Stomach smooth muscle (tissue), 2 donors: ENCODE data around the gene SPECC1.
"Not testable (repeated sequence)": the region's sequence is repeated elsewhere in the genome, so short reads cannot be mapped to it uniquely, and the experiment has no call there.

Experiments
- H3K27ac ChIP-seq: one replicate; pipeline ENCODE4 v1.7.0; 2013; ENCODE audit warnings: mild to moderate bottlenecking, low read length, inconsistent platforms
- H3K27me3 ChIP-seq, 2 donors: one replicate each; pipeline ENCODE4 v1.7.0; 2013; ENCODE audit warnings: low read length in 2 of 2; ENCODE audit not compliant: insufficient read depth in 2 of 2, control insufficient read depth in 1 of 2
- H3K36me3 ChIP-seq, 2 donors: one replicate each; pipeline ENCODE4 v1.7.0; 2013; ENCODE audit warnings: low read length in 2 of 2; ENCODE audit not compliant: control insufficient read depth in 2 of 2, insufficient read depth in 2 of 2
- H3K4me1 ChIP-seq: one replicate; pipeline ENCODE4 v1.7.0; 2013; ENCODE audit warnings: low read length; ENCODE audit not compliant: control insufficient read depth, insufficient read depth
- H3K4me3 ChIP-seq, 2 donors: one replicate each; pipeline ENCODE4 v1.7.0; 2013; ENCODE audit warnings: low read length in 2 of 2
- H3K9ac ChIP-seq, 2 donors: one replicate each; pipeline ENCODE4 v1.7.0; 2013; ENCODE audit warnings: low read length in 2 of 2, mild to moderate bottlenecking in 1 of 2
- H3K9me3 ChIP-seq, 2 donors: one replicate each; pipeline ENCODE4 v1.7.0; 2013; ENCODE audit warnings: low read length in 2 of 2; ENCODE audit not compliant: control insufficient read depth in 2 of 2
- donor health status: healthy.
- donor health status: Pancreatic carcinoma.

SPECC1 gene

DNA sequence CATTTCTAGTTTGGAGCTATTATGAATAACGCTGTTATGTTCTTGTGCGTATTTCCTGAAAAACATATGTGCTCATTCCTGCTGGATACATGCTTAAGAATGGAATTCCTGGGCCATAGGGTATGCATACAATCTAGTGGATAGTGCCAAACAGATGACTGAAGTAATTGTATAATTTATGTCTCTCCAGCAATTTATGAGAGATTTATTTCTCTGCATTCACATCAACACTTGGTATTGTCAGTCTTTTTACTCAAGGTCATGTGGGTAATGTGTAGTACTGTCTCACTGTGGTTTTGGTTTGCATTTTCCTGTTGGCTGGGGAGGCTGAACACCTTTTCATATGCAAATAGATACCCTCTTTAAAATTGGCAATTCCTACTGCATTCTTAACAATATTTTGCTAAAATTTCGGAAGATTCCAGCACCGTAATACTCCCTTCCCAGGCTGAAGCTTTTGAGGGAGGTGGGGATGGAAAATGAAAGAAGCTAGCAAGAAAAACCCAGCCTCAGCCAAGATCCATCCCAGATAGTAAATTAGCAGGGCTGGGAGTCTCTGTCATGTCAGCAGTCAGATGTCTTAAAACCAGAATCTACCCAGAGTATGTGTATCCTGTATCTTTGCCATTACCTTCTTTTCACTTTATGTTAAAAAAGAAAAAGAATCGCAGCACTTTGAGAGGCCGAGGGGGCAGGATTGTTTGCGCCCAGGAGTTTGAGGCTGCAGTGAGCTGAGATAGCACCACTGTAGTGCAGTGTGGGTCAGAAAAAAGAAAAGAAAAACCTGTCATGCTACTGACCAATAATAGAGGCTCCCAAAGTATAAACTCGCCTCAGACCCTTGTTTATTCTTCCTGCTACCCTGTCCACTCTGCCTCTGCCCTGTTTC, 253.3 kb downstream of the SPECC1 start:
- no peak overlapping the region for H3K4me3 ChIP-seq
- no peaks in the 10 kb centered on the region for H3K36me3 ChIP-seq
- no peaks in the 10 kb centered on the region for H3K4me1 ChIP-seq
- H3K27me3 ChIP-seq: no peaks in the 10 kb centered on the region
- H3K9me3 ChIP-seq: no peaks in the 10 kb centered on the region
- no peak overlapping the region for H3K9ac ChIP-seq
- no peak overlapping the region for H3K27ac ChIP-seq

DNA sequence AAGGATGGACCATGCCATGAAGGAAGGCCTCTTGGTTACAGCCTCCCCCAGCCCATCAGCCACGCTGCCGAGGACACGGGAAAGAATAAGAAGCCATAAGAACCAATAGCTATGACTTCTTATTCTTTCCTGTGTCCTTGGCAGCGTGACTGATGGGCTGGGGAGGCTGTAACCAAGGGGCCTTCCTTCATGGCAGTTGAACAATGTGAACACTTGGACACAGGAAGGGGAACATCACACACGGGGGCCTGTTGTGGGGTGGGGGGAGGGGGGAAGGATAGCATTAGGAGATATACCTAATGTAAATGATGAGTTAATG, 253.9 kb downstream of the SPECC1 start:
- H3K4me3 ChIP-seq, H3K9ac ChIP-seq, H3K36me3 ChIP-seq, H3K9me3 ChIP-seq, H3K4me1 ChIP-seq, H3K27me3 ChIP-seq, H3K27ac ChIP-seq: not testable (repeated sequence)

- Histone ChIP-seq H3K36me3 (no peaks in the 10 kb centered on the region), H3K9me3 (no peaks in the 10 kb centered on the region), H3K9ac (no peak overlapping the region), H3K27me3 (no peaks in the 10 kb centered on the region), H3K4me1 (no peaks in the 10 kb centered on the region), H3K27ac (no peak overlapping the region), H3K4me3 (no peak overlapping the region)
Measured at GRCh38 chr17:20263595-20263994, 254.4 kb downstream of the SPECC1 start.

DNA sequence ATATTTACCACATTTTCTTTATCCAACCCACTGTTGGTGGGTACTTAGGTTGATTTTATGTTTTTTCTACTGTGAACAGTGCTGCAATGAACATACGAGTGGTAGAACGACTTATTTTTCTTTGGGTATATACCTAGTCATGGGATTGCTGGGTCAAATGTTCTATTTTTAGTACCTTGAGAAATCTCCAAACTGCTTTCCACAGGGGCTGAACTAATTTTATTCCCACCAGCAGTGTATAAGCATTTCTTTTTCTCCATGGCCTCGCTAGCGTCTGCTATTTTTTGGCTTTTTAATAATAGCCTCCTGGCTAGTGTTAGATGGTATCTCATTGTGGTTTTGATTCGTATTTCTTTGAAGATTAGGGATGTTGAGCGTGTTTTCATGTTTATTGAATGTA, 255.8 kb downstream of the SPECC1 start:
- H3K9me3 ChIP-seq: no peaks in the 10 kb centered on the region
- H3K4me3 ChIP-seq: no peak overlapping the region
- no peaks in the 10 kb centered on the region for H3K27me3 ChIP-seq
- no peaks in the 10 kb centered on the region for H3K4me1 ChIP-seq
- H3K27ac ChIP-seq: no peak overlapping the region
- H3K9ac ChIP-seq: no peak overlapping the region
- H3K36me3 ChIP-seq: no peaks in the 10 kb centered on the region

GRCh38 chr17:20266806-20267458, 257.8 kb downstream of the SPECC1 start:
- no peak overlapping the region for H3K9ac ChIP-seq
- no peaks in the 10 kb centered on the region for H3K4me1 ChIP-seq
- H3K36me3 ChIP-seq: no peaks in the 10 kb centered on the region
- H3K4me3 ChIP-seq: no peak overlapping the region
- H3K9me3 ChIP-seq: no peaks in the 10 kb centered on the region
- H3K27me3 ChIP-seq: no peaks in the 10 kb centered on the region
- no peak overlapping the region for H3K27ac ChIP-seq

DNA sequence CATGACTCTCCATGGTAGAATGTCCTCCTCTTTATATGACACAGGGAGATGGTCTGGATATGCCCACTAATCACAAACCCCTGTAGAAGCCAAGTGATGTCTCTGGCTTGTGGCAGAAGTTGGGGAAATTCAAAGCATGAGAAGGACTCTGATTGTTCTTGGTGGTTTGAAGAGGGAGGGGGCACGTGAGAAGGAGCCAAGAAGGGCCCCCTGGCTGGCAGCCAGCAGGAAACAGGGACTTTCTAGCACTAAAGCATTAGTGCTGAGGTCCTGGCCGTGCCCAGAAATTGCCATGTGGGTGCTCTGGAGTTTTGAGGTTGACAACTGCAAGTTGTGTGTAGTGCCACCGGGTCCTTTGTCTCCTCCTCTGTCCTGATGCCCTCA, 258.3 kb downstream of the SPECC1 start:
- Histone ChIP-seq H3K36me3 (no peaks in the 10 kb centered on the region), H3K27ac (no peak overlapping the region), H3K9me3 (no peaks in the 10 kb centered on the region)

DNA sequence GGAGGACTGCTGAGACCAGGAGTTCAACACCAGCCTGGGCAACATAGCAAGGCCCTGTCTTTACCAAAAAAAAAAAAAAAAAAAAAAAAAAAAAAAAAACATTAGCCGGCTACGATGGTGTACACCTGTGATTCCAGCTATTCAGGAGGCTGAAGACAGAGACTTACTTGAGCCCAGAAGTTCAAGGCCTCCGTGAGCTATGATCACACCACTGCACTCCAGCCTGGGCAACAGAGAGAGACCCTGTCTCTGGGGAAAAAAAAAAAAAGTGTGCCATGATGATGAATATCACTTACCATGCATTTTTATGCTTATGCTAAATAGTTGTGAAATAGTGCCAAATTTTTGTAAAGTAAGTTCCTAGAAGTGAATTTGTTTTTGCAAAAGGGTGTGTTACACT, 261.2 kb downstream of the SPECC1 start:
- Histone ChIP-seq H3K27ac (no peak overlapping the region), H3K27me3 (no peaks in the 10 kb centered on the region), H3K9me3 (no peaks in the 10 kb centered on the region), H3K36me3 (no peaks in the 10 kb centered on the region), H3K4me1 (no peaks in the 10 kb centered on the region), H3K9ac (no peak overlapping the region), H3K4me3 (no peak overlapping the region)

More for the DNA sequence above, 258.3 kb downstream of the SPECC1 start:
- Histone ChIP-seq H3K9ac (no peak overlapping the region), H3K4me3 (no peak overlapping the region), H3K27me3 (no peaks in the 10 kb centered on the region), H3K4me1 (no peaks in the 10 kb centered on the region)

GRCh38 chr17:20271011-20271610, 262.0 kb downstream of the SPECC1 start:
- no peaks in the 10 kb centered on the region for H3K4me1 ChIP-seq
- H3K9ac ChIP-seq: no peak overlapping the region
- no peaks in the 10 kb centered on the region for H3K27me3 ChIP-seq
- H3K27ac ChIP-seq: no peak overlapping the region
- no peaks in the 10 kb centered on the region for H3K36me3 ChIP-seq
- no peak overlapping the region for H3K4me3 ChIP-seq
- no peaks in the 10 kb centered on the region for H3K9me3 ChIP-seq

- H3K27ac ChIP-seq: no peak overlapping the region
- H3K9me3 ChIP-seq: no peaks in the 10 kb centered on the region
- H3K4me3 ChIP-seq: no peak overlapping the region
- no peaks in the 10 kb centered on the region for H3K36me3 ChIP-seq
- no peaks in the 10 kb centered on the region for H3K27me3 ChIP-seq
- H3K4me1 ChIP-seq: no peaks in the 10 kb centered on the region
- no peak overlapping the region for H3K9ac ChIP-seq
Measured at GRCh38 chr17:20273741-20274500, 264.8 kb downstream of the SPECC1 start.

DNA sequence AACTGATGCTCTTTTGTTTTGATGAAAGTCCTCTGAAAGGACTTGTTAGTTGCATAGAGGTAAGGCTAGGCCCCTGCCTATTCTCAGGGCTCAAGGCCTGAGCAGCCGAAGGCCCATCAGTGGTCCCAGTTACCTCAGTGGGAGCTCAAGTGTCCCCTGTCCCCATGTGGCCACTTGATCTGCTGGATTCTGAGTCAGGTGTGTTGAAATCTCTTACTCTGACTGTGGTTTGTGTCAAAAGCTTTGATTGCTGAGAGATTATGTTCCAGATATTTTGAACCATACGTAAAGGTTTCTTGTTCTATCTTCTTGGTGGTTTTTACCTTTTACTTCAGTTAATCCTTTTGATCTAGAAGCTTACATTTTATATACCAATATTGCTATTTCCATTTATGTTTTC, 266.5 kb downstream of the SPECC1 start:
- no peaks in the 10 kb centered on the region for H3K36me3 ChIP-seq
- H3K27ac ChIP-seq: no peak overlapping the region
- no peak overlapping the region for H3K9ac ChIP-seq
- H3K9me3 ChIP-seq: no peaks in the 10 kb centered on the region
- H3K4me3 ChIP-seq: no peak overlapping the region
- no peaks in the 10 kb centered on the region for H3K27me3 ChIP-seq
- no peaks in the 10 kb centered on the region for H3K4me1 ChIP-seq
